ENCODE measurements around the gene TRABD2B.

TRABD2B gene

DNA sequence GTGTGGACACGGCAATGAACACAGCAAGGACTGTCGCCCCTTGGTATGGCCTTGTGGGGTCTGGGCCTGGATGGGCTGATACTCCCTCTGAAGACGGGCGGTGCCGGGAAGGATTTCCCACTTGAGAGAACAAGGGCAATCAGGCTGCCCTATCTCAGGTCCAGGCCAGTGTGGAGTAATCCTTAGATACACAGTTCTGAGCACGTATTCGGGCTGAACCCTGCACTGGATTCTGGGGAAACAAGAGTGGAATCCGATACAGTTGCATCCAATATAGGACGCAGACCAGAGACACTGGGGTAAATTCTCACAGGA, 177.7 kb downstream of the TRABD2B start:
- no peak overlapping the region for H3K4me3 ChIP-seq (ENCODE audit: low read length)
- DNase-seq (ENCODE audit: low read depth) = no peak
- no peak for TF ChIP-seq CTCF (IDR thresholded peaks at IDR 0.05; ENCODE audit: insufficient read depth, low read depth, low read length, missing control alignments)

DNA sequence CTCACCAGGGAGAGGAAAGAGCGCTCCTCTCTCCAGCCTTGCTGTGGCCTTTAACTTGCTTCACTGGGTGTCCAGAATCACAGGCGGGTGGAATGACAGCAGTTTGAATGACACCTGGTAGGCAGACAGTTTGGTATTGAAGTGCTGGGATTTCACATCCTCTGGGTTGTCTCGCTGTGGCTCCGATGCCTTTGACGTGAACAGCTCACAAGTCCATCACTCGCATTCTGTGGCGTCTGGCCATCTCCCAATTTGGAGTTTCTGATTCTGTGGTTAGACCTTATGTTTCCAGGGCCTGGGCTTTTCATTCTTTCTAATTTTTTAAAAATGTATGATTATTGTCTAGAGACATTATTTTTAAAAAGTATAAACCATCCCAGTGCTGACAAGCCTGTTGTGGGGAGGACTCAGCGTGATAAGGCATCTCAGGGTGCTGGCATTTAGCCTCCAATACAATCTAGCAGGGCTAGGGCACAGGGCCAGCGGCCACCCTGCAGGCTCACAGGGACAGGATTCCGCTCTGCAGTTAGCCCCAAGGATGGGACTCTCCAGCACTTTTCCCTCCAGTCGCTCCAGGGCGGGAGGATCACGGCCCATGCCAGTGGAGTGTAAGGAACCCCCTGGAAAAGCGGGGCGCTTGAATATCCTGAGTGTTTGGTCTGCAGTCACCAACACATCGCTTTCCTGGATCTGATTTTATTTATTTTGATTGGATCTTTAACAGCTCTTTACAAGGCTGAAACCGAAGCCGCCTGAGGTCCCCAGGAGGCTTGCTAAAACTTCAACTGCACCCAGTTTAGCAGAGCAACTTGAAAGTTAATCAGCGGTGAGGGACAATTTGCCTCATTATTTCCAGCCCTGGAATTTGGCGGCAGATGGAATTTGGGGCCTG, 178.3 kb downstream of the TRABD2B start:
- DNase-seq (ENCODE audit: low read depth) = no peak
- no peak overlapping the region for H3K4me3 ChIP-seq (ENCODE audit: low read length)
- no peak for TF ChIP-seq CTCF (IDR thresholded peaks at IDR 0.05; ENCODE audit: insufficient read depth, low read depth, low read length, missing control alignments)

DNA sequence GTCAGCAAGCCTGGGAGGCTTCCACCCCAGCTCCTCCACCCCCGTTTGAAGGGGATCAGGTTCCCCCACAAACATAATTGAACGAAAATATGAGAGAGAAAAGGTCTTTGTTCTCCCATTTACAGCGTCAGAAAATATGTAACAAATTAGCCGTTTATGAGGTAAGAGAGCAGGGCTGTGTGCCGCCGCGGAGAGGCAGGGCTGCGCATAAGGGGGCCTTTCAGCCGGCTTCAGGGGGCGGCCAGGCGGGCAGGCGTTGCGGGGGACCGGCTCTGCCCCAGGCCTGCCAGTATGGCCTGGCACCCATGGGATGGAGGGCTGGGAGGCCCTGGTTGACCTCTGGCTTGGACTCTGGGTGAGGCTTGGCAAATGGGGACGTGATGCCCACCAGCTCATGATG, 179.3 kb downstream of the TRABD2B start:
- H3K4me3 ChIP-seq (ENCODE audit: low read length) = no peak overlapping the region
- no peak for DNase-seq (ENCODE audit: low read depth)
- TF ChIP-seq CTCF (IDR thresholded peaks at IDR 0.05; ENCODE audit: insufficient read depth, low read depth, low read length, missing control alignments) = no peak

DNA sequence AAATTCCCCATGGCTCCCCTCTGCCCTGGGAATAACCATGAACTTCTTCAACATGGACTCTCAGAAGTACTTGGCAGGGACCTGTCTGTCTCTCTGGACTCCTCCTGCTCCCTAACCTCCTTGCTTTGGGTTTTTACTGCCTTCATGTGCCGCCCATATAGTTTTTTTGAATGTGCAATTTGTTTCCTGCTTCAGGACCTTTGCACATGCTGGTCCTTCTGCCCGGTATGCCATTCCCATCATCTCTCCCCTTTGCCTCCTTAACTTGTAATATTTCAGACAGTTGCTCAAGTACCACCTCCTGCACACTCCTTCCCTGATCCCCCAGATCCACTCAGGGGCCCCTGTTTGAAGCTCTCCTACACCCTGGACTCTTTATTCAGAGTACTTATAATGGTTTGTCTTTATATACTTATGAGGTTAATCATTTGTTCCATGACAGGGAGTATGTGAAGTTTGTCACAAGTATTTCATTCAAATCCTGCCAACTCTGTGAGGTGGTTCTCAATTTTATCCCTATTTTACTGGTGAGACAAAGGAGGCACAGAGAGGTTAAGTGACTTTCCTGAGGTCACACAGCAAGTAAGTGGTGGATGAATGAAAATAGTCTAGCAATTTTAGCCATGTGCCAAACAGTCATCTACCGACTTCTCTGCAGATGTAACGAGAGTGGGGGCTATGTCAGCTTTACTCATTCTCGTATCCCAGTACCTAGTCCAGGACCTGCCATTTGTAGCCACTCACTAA, 180.7 kb downstream of the TRABD2B start:
- DNase-seq (ENCODE audit: low read depth) = no peak
- no peak for TF ChIP-seq CTCF (IDR thresholded peaks at IDR 0.05; ENCODE audit: insufficient read depth, low read depth, low read length, missing control alignments)
- H3K4me3 ChIP-seq (ENCODE audit: low read length) = no peak overlapping the region

GRCh38 chr1:47814612-47815395, 182.4 kb downstream of the TRABD2B start:
- TF ChIP-seq CTCF (IDR thresholded peaks at IDR 0.05; ENCODE audit: insufficient read depth, low read depth, low read length, missing control alignments) = no peak
- DNase-seq (ENCODE audit: low read depth) = no peak

GRCh38 chr1:47813970-47814369, 183.2 kb downstream of the TRABD2B start:
- no peak for DNase-seq (ENCODE audit: low read depth)
- no peak for TF ChIP-seq CTCF (IDR thresholded peaks at IDR 0.05; ENCODE audit: insufficient read depth, low read depth, low read length, missing control alignments)
- no peak overlapping the region for H3K4me3 ChIP-seq (ENCODE audit: low read length)

More at GRCh38 chr1:47814612-47815395, 182.4 kb downstream of the TRABD2B start:
- no peak overlapping the region for H3K4me3 ChIP-seq (ENCODE audit: low read length)
